K562 (cell line): ENCODE measurements around the gene DIS3L2.

Experiments
- EZH2 ChIP-seq: IDR thresholded peaks from 2 replicates; pipeline ENCODE4 v1.6.1; 2012; ENCODE audit warnings: low read depth, mild to moderate bottlenecking, inconsistent platforms, low read length, borderline replicate concordance
- HDAC6 ChIP-seq: IDR thresholded peaks from 2 replicates; pipeline ENCODE4 v1.6.1; 2012; ENCODE audit warnings: low read depth, mild to moderate bottlenecking, control low read depth, inconsistent platforms, low read length, moderate library complexity
- HNRNPL ChIP-seq: fragments of 200-400 bp; formaldehyde crosslinking; IDR thresholded peaks from 2 replicates; pipeline ENCODE4 v1.6.1; 2017; ENCODE audit warnings: low read depth, mild to moderate bottlenecking, low read length
- HSF4 ChIP-seq: fragments of 250-450 bp; sonication (Bioruptor Pico); IDR thresholded peaks from 2 replicates; pipeline ENCODE4 v2.1.2; 2022; ENCODE audit warnings: mild to moderate bottlenecking, moderate library complexity, borderline replicate concordance
- POLR2A ChIP-seq: fragments of 450-650 bp; conservative IDR thresholded peaks from 2 replicates; pipeline ENCODE4 v1.6.1; 2016
- SRF ChIP-seq, 2 experiments: fragments of 250-450, 450-650 bp in 1 of 2; sonication (Bioruptor Pico) in 1 of 2; sonication (generic) in 1 of 2; formaldehyde crosslinking; IDR thresholded peaks; 2 replicates each; pipeline versions ENCODE4 v1.5.0 to v1.5.1; 2020 to 2022; ENCODE audit warnings: mild to moderate bottlenecking in 1 of 2, missing genetic modification reagents in 1 of 2
- TCF3 ChIP-seq: sonication (generic); formaldehyde crosslinking; IDR thresholded peaks from 2 replicates; pipeline ENCODE4 v1.4.0; 2020; ENCODE audit warnings: mild to moderate bottlenecking, missing genetic modification reagents
- ZNF253 ChIP-seq: fragments of 250-450 bp; sonication (Bioruptor Pico); conservative IDR thresholded peaks from 2 replicates; pipeline ENCODE4 v1.6.1; 2021; ENCODE audit warnings: mild to moderate bottlenecking
- ZNF668 ChIP-seq: fragments of 250-450 bp; sonication (Bioruptor Pico); IDR thresholded peaks from 2 replicates; pipeline ENCODE4 v1.8.0; 2022; ENCODE audit warnings: mild to moderate bottlenecking, inconsistent platforms
- TF ChIP-seq, protein P1 (sequence below): sonication (generic); formaldehyde crosslinking; IDR thresholded peaks from 2 replicates; pipeline ENCODE4 v1.8.0; 2023; ENCODE audit warnings: missing genetic modification reagents, mild to moderate bottlenecking, borderline replicate concordance
- TF ChIP-seq, protein P2 (sequence below), 2 experiments: IDR thresholded peaks; 2 replicates each; pipeline ENCODE4 v1.6.1; 2011; ENCODE audit warnings: borderline replicate concordance in 1 of 2, control low read depth in 1 of 2, low read depth in 1 of 2, low read length in 1 of 2, mild to moderate bottlenecking in 1 of 2, mixed read lengths in 1 of 2, moderate library complexity in 1 of 2; ENCODE audit not compliant: insufficient read depth in 1 of 2, insufficient read length in 1 of 2, poor library complexity in 1 of 2, severe bottlenecking in 1 of 2; ENCODE audit errors: extremely low read depth in 1 of 2
- TF ChIP-seq, protein P3 (sequence below), 3 experiments: IDR thresholded peaks in 2 of 3; conservative IDR thresholded peaks in 1 of 3; 2 replicates each; pipeline ENCODE4 v1.5.1; 2011 to 2012; ENCODE audit warnings: low read length in 3 of 3, mild to moderate bottlenecking in 3 of 3, control low read depth in 2 of 3, improper control_type of control experiment in 1 of 3, inconsistent platforms in 1 of 3, low read depth in 1 of 3, mixed read lengths in 1 of 3, moderate library complexity in 1 of 3; ENCODE audit not compliant: insufficient read depth in 2 of 3
- TF ChIP-seq, protein P4 (sequence below): sonication (generic); formaldehyde crosslinking; IDR thresholded peaks from 2 replicates; pipeline ENCODE4 v1.8.0; 2022; ENCODE audit warnings: mild to moderate bottlenecking, missing genetic modification reagents

DNA sequence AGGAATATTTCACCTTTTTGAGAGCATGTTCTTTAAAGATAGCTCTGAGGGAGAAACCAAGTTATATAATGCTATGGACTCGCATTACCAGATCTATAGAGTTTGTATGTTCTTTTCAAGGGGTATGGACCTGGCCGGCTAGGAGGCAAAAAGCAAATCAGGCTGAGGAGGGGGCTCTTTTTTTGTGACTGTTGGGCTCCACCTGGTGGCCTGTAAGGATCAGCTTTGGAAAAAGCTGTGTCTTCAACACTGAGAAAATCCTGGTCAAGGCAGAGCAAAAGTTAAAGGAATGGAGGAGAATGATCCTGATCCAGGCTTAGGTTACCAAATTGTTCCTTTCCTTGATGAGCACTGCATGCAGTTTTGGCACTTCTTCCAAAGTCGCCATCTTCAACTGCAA is 180.5 kb downstream of the DIS3L2 start:
- TF ChIP-seq TCF3 = no peak
- TF ChIP-seq HSF4 (CRISPR knock-in tag) = no peak
- no peak for TF ChIP-seq HNRNPL
- no peak for TF ChIP-seq SRF (CRISPR knock-in tag; IDR thresholded peaks at IDR 0.05)
- no peak for TF ChIP-seq HDAC6
- TF ChIP-seq EZH2 = no peak
- TF ChIP-seq, protein P1, sequence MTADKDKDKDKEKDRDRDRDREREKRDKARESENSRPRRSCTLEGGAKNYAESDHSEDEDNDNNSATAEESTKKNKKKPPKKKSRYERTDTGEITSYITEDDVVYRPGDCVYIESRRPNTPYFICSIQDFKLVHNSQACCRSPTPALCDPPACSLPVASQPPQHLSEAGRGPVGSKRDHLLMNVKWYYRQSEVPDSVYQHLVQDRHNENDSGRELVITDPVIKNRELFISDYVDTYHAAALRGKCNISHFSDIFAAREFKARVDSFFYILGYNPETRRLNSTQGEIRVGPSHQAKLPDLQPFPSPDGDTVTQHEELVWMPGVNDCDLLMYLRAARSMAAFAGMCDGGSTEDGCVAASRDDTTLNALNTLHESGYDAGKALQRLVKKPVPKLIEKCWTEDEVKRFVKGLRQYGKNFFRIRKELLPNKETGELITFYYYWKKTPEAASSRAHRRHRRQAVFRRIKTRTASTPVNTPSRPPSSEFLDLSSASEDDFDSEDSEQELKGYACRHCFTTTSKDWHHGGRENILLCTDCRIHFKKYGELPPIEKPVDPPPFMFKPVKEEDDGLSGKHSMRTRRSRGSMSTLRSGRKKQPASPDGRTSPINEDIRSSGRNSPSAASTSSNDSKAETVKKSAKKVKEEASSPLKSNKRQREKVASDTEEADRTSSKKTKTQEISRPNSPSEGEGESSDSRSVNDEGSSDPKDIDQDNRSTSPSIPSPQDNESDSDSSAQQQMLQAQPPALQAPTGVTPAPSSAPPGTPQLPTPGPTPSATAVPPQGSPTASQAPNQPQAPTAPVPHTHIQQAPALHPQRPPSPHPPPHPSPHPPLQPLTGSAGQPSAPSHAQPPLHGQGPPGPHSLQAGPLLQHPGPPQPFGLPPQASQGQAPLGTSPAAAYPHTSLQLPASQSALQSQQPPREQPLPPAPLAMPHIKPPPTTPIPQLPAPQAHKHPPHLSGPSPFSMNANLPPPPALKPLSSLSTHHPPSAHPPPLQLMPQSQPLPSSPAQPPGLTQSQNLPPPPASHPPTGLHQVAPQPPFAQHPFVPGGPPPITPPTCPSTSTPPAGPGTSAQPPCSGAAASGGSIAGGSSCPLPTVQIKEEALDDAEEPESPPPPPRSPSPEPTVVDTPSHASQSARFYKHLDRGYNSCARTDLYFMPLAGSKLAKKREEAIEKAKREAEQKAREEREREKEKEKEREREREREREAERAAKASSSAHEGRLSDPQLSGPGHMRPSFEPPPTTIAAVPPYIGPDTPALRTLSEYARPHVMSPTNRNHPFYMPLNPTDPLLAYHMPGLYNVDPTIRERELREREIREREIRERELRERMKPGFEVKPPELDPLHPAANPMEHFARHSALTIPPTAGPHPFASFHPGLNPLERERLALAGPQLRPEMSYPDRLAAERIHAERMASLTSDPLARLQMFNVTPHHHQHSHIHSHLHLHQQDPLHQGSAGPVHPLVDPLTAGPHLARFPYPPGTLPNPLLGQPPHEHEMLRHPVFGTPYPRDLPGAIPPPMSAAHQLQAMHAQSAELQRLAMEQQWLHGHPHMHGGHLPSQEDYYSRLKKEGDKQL (CRISPR knock-in tag) = no peak
- TF ChIP-seq ZNF253 (CRISPR knock-in tag) = no peak
- TF ChIP-seq, protein P2, sequence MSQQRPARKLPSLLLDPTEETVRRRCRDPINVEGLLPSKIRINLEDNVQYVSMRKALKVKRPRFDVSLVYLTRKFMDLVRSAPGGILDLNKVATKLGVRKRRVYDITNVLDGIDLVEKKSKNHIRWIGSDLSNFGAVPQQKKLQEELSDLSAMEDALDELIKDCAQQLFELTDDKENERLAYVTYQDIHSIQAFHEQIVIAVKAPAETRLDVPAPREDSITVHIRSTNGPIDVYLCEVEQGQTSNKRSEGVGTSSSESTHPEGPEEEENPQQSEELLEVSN (IDR thresholded peaks at IDR 0.05; ENCODE audit: borderline replicate concordance in 1 of 2, extremely low read depth in 1 of 2, insufficient read depth in 1 of 2, insufficient read length in 1 of 2, low read depth in 1 of 2, low read length in 1 of 2, poor library complexity in 1 of 2, severe bottlenecking in 1 of 2) = no peak
- TF ChIP-seq, protein P3, sequence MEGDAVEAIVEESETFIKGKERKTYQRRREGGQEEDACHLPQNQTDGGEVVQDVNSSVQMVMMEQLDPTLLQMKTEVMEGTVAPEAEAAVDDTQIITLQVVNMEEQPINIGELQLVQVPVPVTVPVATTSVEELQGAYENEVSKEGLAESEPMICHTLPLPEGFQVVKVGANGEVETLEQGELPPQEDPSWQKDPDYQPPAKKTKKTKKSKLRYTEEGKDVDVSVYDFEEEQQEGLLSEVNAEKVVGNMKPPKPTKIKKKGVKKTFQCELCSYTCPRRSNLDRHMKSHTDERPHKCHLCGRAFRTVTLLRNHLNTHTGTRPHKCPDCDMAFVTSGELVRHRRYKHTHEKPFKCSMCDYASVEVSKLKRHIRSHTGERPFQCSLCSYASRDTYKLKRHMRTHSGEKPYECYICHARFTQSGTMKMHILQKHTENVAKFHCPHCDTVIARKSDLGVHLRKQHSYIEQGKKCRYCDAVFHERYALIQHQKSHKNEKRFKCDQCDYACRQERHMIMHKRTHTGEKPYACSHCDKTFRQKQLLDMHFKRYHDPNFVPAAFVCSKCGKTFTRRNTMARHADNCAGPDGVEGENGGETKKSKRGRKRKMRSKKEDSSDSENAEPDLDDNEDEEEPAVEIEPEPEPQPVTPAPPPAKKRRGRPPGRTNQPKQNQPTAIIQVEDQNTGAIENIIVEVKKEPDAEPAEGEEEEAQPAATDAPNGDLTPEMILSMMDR (IDR thresholded peaks at IDR 0.05 in 2 of 3, conservative IDR thresholded peaks at IDR 0.05 in 1 of 3; ENCODE audit: insufficient read depth in 2 of 3, low read depth in 1 of 3, low read length in 3 of 3) = peak; percentile 63 to 73 (median 64)
- TF ChIP-seq ZNF668 (CRISPR knock-in tag) = no peak
- TF ChIP-seq, protein P4, sequence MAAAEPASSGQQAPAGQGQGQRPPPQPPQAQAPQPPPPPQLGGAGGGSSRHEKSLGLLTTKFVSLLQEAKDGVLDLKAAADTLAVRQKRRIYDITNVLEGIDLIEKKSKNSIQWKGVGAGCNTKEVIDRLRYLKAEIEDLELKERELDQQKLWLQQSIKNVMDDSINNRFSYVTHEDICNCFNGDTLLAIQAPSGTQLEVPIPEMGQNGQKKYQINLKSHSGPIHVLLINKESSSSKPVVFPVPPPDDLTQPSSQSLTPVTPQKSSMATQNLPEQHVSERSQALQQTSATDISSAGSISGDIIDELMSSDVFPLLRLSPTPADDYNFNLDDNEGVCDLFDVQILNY (CRISPR knock-in tag) = no peak
- no peak for TF ChIP-seq POLR2A
